Amygdala (tissue), 56 donors: ENCODE data around the gene SOX14.

Source experiments
- DNase-seq, 56 donors: peaks; one replicate each; lab custom pipeline; 2025; lab: John Stamatoyannopoulos, UW

SOX14 gene

DNA sequence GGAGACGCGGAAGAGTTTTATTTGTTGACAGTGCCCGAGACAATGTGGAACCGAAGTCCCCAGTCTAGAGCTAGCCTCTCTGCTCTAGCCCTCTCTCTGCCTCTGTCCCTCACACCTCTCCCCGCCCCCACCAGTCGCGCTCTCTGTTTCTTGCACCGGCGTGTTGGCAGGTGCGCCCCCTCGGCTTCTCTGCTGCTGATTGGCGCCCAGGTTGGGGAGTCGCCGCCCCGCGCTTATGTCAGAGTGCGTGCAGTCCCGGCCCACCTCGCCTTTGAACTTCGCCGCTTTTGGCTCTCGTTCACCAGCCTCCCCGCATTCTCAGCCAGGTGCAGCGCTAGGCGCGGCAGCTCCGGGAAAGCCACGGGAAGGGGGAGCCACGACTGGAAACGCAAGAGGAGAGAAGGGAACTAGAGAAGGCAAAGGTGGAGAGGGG lies at the start of gene SOX14:
Gene SOX14 (plus strand): TSS at position 315 of the 433 bp plus-strand sequence. CDS start 470 bp downstream, outside the sequence.
- no peak for DNase-seq

DNA sequence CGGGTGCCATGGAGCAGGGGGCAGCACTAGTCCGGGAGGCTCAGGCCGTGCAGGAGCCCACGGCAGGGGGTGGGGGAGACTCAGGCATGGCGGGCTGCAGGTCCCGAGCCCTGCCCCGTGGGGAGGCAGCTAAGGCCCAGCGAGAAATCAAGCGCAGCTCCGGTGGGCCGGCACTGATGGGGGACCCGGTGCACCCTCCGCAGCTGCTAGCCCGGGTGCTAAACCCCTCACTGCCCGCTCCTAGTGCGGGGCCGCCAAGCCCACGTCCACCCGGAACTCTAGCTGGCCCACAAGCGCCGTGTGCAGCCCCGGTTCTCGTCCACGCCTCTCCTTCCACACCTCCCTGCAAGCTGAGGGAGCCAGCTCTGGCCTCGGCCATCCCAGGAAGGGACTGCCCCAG lies 49.6 kb upstream of the SOX14 start:
- DNase-seq, result no peak

- no peak for DNase-seq
Observed at GRCh38 chr3:137724240-137724639, 39.9 kb upstream of the SOX14 start.

- DNase-seq, result no peak
Observed at GRCh38 chr3:137737208-137737607, 26.9 kb upstream of the SOX14 start.

DNA sequence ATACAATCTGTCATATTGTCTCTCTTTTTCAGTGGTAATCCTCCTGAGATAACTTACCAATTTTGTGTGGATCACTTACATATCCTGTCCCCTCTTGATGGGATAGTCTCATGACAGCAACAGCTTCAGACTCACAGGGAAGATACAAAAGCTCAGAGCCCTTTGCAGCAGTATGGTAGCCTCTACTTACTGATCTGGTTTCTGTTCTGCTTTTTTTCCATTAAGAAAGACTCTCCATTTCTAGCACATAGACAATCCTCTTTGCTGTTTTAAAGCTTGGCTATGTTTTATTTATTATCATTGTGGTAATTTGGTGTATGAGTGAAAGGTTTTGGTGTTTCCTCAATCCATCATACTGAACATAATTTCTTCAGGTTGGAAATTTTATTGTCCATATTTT lies 25.4 kb upstream of the SOX14 start:
- no peak for DNase-seq

- DNase-seq, result no peak
Observed at GRCh38 chr3:137743608-137744007, 20.5 kb upstream of the SOX14 start.

GRCh38 chr3:137746808-137747207 lies 17.3 kb upstream of the SOX14 start:
- DNase-seq, result no peak

GRCh38 chr3:137759505-137759904 lies 4.6 kb upstream of the SOX14 start:
- no peak for DNase-seq

DNA sequence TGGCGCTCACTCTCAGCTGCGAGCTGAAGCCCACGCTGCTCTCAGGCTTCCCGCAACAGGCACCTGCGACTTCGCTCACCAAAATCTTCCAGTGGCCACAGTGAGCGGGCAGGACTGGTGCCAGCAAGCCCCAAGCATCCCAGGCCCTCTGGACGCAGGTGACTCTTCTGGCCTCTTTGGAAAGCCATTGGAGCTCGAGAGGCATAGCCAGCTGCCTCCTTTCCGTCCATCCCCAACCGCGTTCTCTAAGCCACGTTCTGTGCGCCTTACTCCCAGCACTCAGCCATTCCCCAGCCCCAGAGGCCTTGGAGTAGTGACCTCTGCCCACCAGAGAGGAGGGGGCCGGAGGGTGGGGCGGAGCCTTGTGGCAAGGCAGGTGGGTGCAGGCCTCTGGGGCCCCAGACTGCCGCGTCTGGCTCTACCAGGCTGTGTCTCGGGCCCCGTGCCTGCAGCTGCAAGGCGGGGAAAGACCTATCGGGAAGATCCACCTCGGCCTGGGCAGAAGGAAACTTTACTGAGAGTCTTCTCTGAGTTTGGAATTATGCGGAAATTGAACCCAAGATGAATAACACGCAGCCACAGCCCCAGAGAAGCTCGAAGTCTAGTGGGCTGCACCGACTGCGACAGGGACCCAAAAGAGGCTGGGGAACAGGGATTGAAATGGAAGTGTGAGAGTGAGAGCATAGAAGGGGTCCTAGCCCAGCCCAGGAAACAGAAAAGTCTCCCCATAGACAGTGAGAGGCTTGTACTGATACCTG lies 3.6 kb upstream of the SOX14 start:
- no peak for DNase-seq

DNA sequence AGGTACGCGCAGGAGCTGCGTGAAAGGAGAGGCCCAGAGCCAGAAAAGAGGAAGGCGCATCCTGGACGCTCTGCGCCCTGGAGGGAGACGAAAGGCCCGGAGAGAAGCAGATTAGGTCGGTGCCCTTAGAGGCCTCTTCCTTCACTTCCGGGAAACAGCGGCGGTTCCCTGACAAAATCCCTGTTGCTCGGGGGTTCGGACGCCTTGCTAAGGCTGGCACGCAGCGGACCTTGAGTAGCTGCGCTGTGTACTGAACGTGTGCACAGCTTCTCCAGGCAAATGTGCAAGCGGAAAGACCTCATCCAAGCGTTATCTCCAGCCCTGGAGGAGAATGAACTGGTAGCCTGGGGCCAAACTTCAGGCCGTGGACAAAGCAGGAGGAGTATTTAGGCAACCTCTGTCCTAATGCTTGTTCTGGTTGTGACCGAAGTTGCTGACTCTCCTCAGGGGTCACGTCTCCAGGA lies 3.0 kb upstream of the SOX14 start:
- no peak for DNase-seq

DNA sequence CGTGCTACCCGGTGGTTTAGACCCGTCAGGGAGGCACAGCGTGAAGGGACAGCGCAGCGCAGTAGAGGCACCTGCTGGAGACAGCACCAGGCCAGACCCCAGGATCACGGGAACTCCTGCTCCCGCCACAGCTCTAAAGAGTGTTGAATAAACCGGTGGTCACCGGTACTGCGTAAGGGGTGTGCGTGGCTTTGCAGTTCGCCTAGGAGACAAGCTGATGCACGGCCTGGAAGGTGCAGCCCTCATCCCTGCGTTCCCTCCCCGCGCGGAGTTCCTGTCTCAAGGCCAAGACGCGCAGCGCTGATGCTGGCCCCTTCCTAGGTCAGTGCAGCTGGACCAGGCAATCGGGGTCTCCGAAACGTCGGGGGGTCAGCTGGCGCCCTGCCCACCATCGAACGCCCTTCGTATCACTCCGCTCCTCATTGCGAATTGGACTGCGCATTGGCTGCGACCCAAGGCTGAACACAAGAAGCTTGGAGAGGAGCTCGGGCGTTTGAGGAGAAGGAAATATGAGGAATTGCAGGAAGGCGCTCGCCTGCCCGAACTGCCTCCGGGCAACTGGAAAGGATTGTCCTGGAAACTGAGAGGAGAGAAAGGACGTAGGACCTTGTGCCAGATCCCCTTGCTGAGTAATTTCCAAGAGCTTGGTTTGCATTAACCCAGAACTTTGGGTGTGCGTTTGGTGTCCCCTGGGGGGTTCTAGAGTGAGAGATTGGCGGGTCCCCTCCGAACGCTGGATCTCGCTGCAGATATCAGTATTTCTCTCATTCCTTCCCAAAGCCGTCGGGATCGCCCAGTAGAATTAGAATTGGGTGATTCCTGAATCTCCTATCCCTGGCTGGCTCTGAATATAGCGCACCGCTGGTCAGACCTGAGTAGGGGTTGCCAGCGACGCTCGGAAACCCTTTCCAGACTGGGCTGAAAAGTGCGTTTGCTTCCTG lies 2.3 kb upstream of the SOX14 start:
- no peak for DNase-seq

DNA sequence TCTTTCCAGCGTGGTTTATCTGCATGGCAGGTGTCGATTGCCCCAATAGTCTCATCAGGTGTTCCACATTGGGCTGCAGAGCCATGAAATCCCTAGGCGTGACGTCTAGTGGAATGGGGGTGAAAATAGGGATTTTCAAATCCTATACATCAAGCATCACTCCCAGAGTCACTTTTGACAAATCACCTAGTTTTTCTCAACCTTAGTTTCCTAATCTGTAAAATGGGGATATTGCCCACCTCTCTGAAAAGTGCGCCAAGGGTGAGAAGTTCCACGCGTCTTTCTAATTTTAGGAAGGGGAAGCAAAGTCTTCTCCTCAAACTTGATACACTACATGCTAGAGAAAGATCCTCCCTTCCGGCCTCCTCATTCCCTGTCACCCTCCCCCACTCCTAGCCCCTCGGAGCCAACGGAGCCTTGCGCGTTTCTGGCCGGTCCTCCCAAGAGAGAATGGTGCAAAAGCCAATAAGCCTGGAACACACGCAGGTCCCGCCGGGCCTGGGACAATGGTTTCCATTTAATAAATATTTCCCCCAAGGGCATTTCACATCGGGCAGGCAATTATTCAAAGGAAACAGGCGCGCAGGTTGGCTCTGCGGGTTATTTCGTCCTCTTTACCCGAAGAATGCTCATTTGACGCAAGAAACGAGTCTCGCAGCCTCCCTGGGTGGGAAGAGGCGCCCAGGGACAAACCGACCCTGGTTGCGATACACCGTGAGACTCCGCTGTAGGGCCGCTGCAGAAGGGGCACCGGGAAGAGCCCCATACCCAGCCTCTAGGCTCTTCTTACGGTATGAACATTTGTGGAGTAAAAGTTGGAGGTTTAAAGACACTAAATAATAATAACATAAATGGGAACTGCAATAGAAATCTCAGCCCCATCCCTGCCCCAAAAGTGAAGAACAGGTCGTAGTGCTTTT lies 1.2 kb upstream of the SOX14 start:
- no peak for DNase-seq

GRCh38 chr3:137763594-137763938 lies 549 bp upstream of the SOX14 start:
- DNase-seq, result no peak

DNA sequence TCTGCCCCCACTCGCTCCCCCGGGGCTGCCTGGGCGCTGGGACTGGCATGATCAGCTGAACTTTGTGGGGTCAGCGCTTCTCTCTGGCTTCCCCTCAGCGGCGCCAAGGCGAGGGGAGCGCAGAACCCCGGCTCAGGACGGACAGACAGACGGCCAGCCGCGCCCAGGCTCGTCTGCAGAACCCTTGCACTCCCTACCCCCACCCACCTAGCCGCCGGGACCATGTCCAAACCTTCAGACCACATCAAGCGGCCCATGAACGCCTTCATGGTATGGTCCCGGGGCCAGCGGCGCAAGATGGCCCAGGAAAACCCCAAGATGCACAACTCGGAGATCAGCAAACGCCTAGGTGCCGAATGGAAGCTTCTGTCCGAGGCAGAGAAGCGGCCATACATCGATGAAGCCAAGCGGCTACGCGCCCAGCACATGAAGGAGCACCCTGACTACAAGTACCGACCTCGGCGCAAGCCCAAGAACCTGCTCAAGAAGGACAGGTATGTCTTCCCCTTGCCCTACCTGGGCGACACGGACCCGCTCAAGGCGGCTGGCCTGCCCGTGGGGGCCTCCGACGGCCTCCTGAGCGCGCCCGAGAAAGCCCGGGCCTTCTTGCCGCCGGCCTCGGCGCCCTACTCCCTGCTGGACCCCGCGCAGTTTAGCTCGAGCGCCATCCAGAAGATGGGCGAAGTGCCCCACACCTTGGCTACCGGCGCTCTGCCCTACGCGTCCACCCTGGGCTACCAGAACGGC lies 621 bp downstream of the SOX14 start:
- DNase-seq, result no peak

GRCh38 chr3:137765310-137766033 lies 1.4 kb downstream of the SOX14 start:
- no peak for DNase-seq

- no peak for DNase-seq
Observed at GRCh38 chr3:137766041-137766875, 2.1 kb downstream of the SOX14 start.

- DNase-seq, result no peak
Observed at GRCh38 chr3:137766876-137767537, 2.9 kb downstream of the SOX14 start.
